H1 (cell line): ENCODE measurements around the gene HES5. TPM values are rescaled to one million over a fixed set of nuclear protein-coding genes. Genes with fewer than 3 reads are reported as not detected.

Source experiments
- CTCF ChIA-PET: fragments of 300-600 bp; sonication (Branson Sonifier 250); formaldehyde crosslinking; loops from one replicate; lab custom pipeline; 2021; ENCODE audit not compliant: partially characterized antibody; lab: Charles Lee
- POLR2A ChIA-PET: fragments of 300-600 bp; sonication (Branson Sonifier 250); formaldehyde crosslinking; loops from one replicate; lab custom pipeline; 2021; ENCODE audit warnings: inconsistent platforms; ENCODE audit not compliant: partially characterized antibody; lab: Charles Lee
- DNase-seq, 2 experiments: peaks; one replicate each; pipeline versions ENCODE4 v3.0.0 to v3.0.0-alpha.2; 2010 to 2022; ENCODE audit warnings: low spot score in 2 of 2, low read depth in 1 of 2, mixed read lengths in 1 of 2
- FAIRE-seq: peaks from 2 replicates; lab custom pipeline; 2011; peaks lifted over from hg19 to GRCh38; lab: Jason Lieb, UNC
- H2AFZ ChIP-seq: 2 replicates; pipeline ENCODE4 v1.8.1; 2012; ENCODE audit warnings: low read length, inconsistent platforms
- H2AK5ac ChIP-seq: 2 replicates; pipeline ENCODE4 v1.6.1; 2013; ENCODE audit warnings: low read depth, low read length
- H2BK120ac ChIP-seq: replicated peaks from 2 replicates; pipeline ENCODE3; 2013; ENCODE audit warnings: low read depth, low read length, inconsistent platforms
- H2BK12ac ChIP-seq: 2 replicates; pipeline ENCODE4 v1.6.1; 2013; ENCODE audit warnings: low read depth, low read length
- H2BK15ac ChIP-seq: 2 replicates; pipeline ENCODE4 v1.6.1; 2013; ENCODE audit warnings: low read length
- H2BK20ac ChIP-seq: 2 replicates; pipeline ENCODE4 v1.6.1; 2013; ENCODE audit warnings: low read length
- H2BK5ac ChIP-seq: 2 replicates; pipeline ENCODE4 v1.6.1; 2013; ENCODE audit warnings: low read depth, low read length
- H3K14ac ChIP-seq: 2 replicates; pipeline ENCODE4 v1.6.1; 2013; ENCODE audit warnings: inconsistent platforms; ENCODE audit not compliant: insufficient read length
- H3K18ac ChIP-seq: 2 replicates; pipeline ENCODE4 v1.6.1; 2013; ENCODE audit warnings: low read length; ENCODE audit errors: extremely low read depth
- H3K23ac ChIP-seq: 2 replicates; pipeline ENCODE4 v1.6.1; 2013; ENCODE audit warnings: inconsistent platforms; ENCODE audit not compliant: insufficient read length
- H3K23me2 ChIP-seq: 2 replicates; pipeline ENCODE4 v1.6.1; 2013; ENCODE audit warnings: low read depth, low read length
- H3K27ac ChIP-seq: 2 replicates; pipeline ENCODE4 v1.6.1; 2011; ENCODE audit warnings: low read depth, low read length, inconsistent platforms
- H3K27me3 ChIP-seq, 4 experiments: replicated peaks in 1 of 4; 1 replicate in 1 of 4; 2 replicates in 3 of 4; pipeline versions ENCODE4 v1.6.1 to v1.8.1; 2011 to 2013; ENCODE audit warnings: low read length in 3 of 4, mild to moderate bottlenecking in 3 of 4, inconsistent platforms in 2 of 4, mixed read lengths in 2 of 4, moderate library complexity in 1 of 4; ENCODE audit not compliant: control insufficient read depth in 3 of 4, insufficient read depth in 3 of 4; ENCODE audit errors: extremely low read depth in 1 of 4
- H3K36me3 ChIP-seq, 4 experiments: 2 replicates each; pipeline versions ENCODE4 v1.6.1 to v1.8.1; 2011 to 2013; ENCODE audit warnings: mild to moderate bottlenecking in 4 of 4, low read length in 3 of 4, moderate library complexity in 2 of 4, control low read depth in 1 of 4, inconsistent platforms in 1 of 4; ENCODE audit not compliant: insufficient read depth in 4 of 4, control insufficient read depth in 2 of 4
- H3K4ac ChIP-seq: replicated peaks from 2 replicates; pipeline ENCODE3; 2013; ENCODE audit warnings: low read length, low read depth, mixed read lengths, inconsistent platforms; ENCODE audit not compliant: insufficient read length
- H3K4me1 ChIP-seq, 4 experiments: replicated peaks in 1 of 4; 1 replicate in 1 of 4; 2 replicates in 3 of 4; pipeline versions ENCODE4 v1.6.1 to v1.8.1; 2011 to 2013; ENCODE audit warnings: low read length in 3 of 4, inconsistent platforms in 2 of 4, mixed read lengths in 1 of 4; ENCODE audit not compliant: insufficient read depth in 4 of 4, control insufficient read depth in 3 of 4
- H3K4me2 ChIP-seq, 2 experiments: 2 replicates each; pipeline versions ENCODE4 v1.6.1 to v1.8.1; 2011 to 2013; ENCODE audit warnings: low read depth in 2 of 2, low read length in 2 of 2, control low read depth in 1 of 2, inconsistent platforms in 1 of 2, mild to moderate bottlenecking in 1 of 2; ENCODE audit not compliant: insufficient read depth in 1 of 2
- H3K4me3 ChIP-seq, 4 experiments: fragments of 200-600, 300-600 bp in 1 of 4; sonication (generic), shearing (Covaris generic), sonication (Bioruptor Twin) in 1 of 4; 2 replicates each; pipeline versions ENCODE4 v1.5.1 to v1.8.1; 2011 to 2016; ENCODE audit warnings: low read length in 4 of 4, low read depth in 3 of 4, control low read depth in 2 of 4, inconsistent platforms in 2 of 4, mild to moderate bottlenecking in 2 of 4, mixed read lengths in 1 of 4, moderate library complexity in 1 of 4; ENCODE audit not compliant: insufficient read depth in 2 of 4; ENCODE audit errors: extremely low read depth in 1 of 4
- H3K56ac ChIP-seq: replicated peaks from 2 replicates; pipeline ENCODE3; 2013; ENCODE audit warnings: low read depth, mild to moderate bottlenecking, mixed read lengths, low read length, inconsistent platforms; ENCODE audit not compliant: insufficient read length
- H3K79me1 ChIP-seq: 2 replicates; pipeline ENCODE4 v1.6.1; 2013; ENCODE audit warnings: low read depth, low read length, control low read depth
- H3K79me2 ChIP-seq, 2 experiments: 2 replicates each; pipeline versions ENCODE4 v1.6.1 to v1.8.1; 2012 to 2013; ENCODE audit warnings: low read length in 2 of 2, mild to moderate bottlenecking in 2 of 2, inconsistent platforms in 1 of 2; ENCODE audit not compliant: insufficient read depth in 2 of 2, control insufficient read depth in 1 of 2
- H3K9ac ChIP-seq, 4 experiments: replicated peaks in 1 of 4; 1 replicate in 1 of 4; 2 replicates in 3 of 4; pipeline versions ENCODE4 v1.6.1 to v1.8.1; 2011 to 2013; ENCODE audit warnings: low read depth in 3 of 4, low read length in 3 of 4, control low read depth in 2 of 4, mild to moderate bottlenecking in 2 of 4, moderate library complexity in 2 of 4, inconsistent platforms in 1 of 4; ENCODE audit errors: extremely low read depth in 1 of 4
- H3K9me3 ChIP-seq, 2 experiments: 2 replicates each; pipeline versions ENCODE4 v1.6.1 to v1.8.1; 2012 to 2013; ENCODE audit warnings: mild to moderate bottlenecking in 2 of 2, moderate library complexity in 2 of 2, control low read depth in 1 of 2, inconsistent platforms in 1 of 2, low read depth in 1 of 2, low read length in 1 of 2, mixed read lengths in 1 of 2; ENCODE audit not compliant: insufficient read depth in 2 of 2
- H4K20me1 ChIP-seq, 2 experiments: replicated peaks in 1 of 2; 2 replicates each; pipeline versions ENCODE3 to v1.8.1; 2011 to 2013; ENCODE audit warnings: inconsistent platforms in 2 of 2, low read length in 2 of 2, mild to moderate bottlenecking in 1 of 2; ENCODE audit not compliant: insufficient read depth in 2 of 2, control insufficient read depth in 1 of 2
- H4K5ac ChIP-seq: 2 replicates; pipeline ENCODE4 v1.6.1; 2013; ENCODE audit warnings: low read length, low read depth, mixed read lengths, inconsistent platforms; ENCODE audit not compliant: insufficient read length
- H4K8ac ChIP-seq: 2 replicates; pipeline ENCODE4 v1.8.0; 2013; ENCODE audit warnings: mild to moderate bottlenecking, moderate library complexity, low read length, inconsistent platforms; ENCODE audit not compliant: insufficient read depth; ENCODE audit errors: extremely low read depth
- H4K91ac ChIP-seq: replicated peaks from 2 replicates; pipeline ENCODE3; 2013; ENCODE audit warnings: low read length, mixed read lengths, inconsistent platforms; ENCODE audit not compliant: insufficient read length
- BACH1 ChIP-seq: IDR thresholded peaks from 2 replicates; pipeline ENCODE4 v1.6.1; 2012; ENCODE audit warnings: low read length, improper control_type of control experiment
- CBX5 ChIP-seq: fragments of 300-800, 300-1000 bp; sonication (generic); IDR thresholded peaks from 2 replicates; pipeline ENCODE4 v1.7.1; 2016; ENCODE audit warnings: antibody characterized with exemption, low read length, low read depth
- CREB1 ChIP-seq: IDR thresholded peaks from 2 replicates; pipeline ENCODE4 v1.6.1; 2012; ENCODE audit warnings: inconsistent platforms
- GTF2F1 ChIP-seq: IDR thresholded peaks from 2 replicates; pipeline ENCODE4 v1.6.1; 2012; ENCODE audit warnings: low read depth, low read length, improper control_type of control experiment, borderline replicate concordance
- JUND ChIP-seq: IDR thresholded peaks from 2 replicates; pipeline ENCODE4 v1.6.1; 2011; ENCODE audit warnings: mild to moderate bottlenecking, improper control_type of control experiment, low read length
- KDM4A ChIP-seq: IDR thresholded peaks from one replicate; pipeline ENCODE4 v1.7.1; 2012; ENCODE audit warnings: low read depth, mild to moderate bottlenecking, moderate library complexity, low read length, inconsistent platforms; ENCODE audit not compliant: severe bottlenecking
- MAX ChIP-seq: IDR thresholded peaks from 2 replicates; pipeline ENCODE4 v1.6.1; 2012; ENCODE audit warnings: inconsistent platforms
- NANOG ChIP-seq: IDR thresholded peaks from 2 replicates; pipeline ENCODE4 v1.6.1; 2011; ENCODE audit warnings: low read length, low read depth, mild to moderate bottlenecking, inconsistent platforms; ENCODE audit not compliant: insufficient read depth, poor library complexity, severe bottlenecking
- POLR2A ChIP-seq, 2 experiments: IDR thresholded peaks; 1 replicate in 1 of 2; 2 replicates in 1 of 2; pipeline ENCODE4 v1.6.1; 2011; ENCODE audit warnings: low read depth in 2 of 2, low read length in 2 of 2, mild to moderate bottlenecking in 2 of 2; ENCODE audit errors: control extremely low read depth in 1 of 2
- POLR2AphosphoS5 ChIP-seq: IDR thresholded peaks from 2 replicates; pipeline ENCODE4 v1.6.1; 2011; ENCODE audit warnings: low read depth, low read length
- RBBP5 ChIP-seq: IDR thresholded peaks from 2 replicates; pipeline ENCODE4 v1.7.1; 2012; ENCODE audit warnings: low read depth, mild to moderate bottlenecking, inconsistent platforms, low read length, moderate library complexity, borderline replicate concordance
- SAP30 ChIP-seq: fragments of 300-600 bp; sonication (generic); IDR thresholded peaks from 2 replicates; pipeline ENCODE4 v1.7.1; 2012; ENCODE audit warnings: low read length, moderate library complexity, mild to moderate bottlenecking, inconsistent platforms; ENCODE audit not compliant: insufficient read depth, insufficient replicate concordance
- SIN3A ChIP-seq, 2 experiments: IDR thresholded peaks in 1 of 2; conservative IDR thresholded peaks in 1 of 2; 2 replicates each; pipeline ENCODE4 v1.6.1; 2011 to 2012; ENCODE audit warnings: low read length in 2 of 2, improper control_type of control experiment in 1 of 2, low read depth in 1 of 2, mild to moderate bottlenecking in 1 of 2
- SIX5 ChIP-seq: IDR thresholded peaks from 2 replicates; pipeline ENCODE4 v1.6.1; 2011; ENCODE audit warnings: mild to moderate bottlenecking, low read depth, low read length
- SRF ChIP-seq: IDR thresholded peaks from 2 replicates; pipeline ENCODE4 v1.6.1; 2011; ENCODE audit warnings: mild to moderate bottlenecking, low read depth, low read length, moderate library complexity
- WGBS, 2 experiments: shearing (Covaris generic) in 1 of 2; methylation state at CpG; one replicate each; pipeline versions ENCODE4 v1.1.6 to v1.1.7; 2013 to 2015; ENCODE audit warnings: low lambda C conversion rate in 2 of 2, mixed read lengths in 2 of 2, inconsistent platforms in 1 of 2, low coverage in 1 of 2, missing lambda C conversion rate in 1 of 2; ENCODE audit not compliant: insufficient replicate concordance in 2 of 2, insufficient coverage in 1 of 2, insufficient read length in 1 of 2; ENCODE audit errors: extremely low coverage in 1 of 2, missing lambda C conversion rate in 1 of 2; 5-methylcytosine and 5-hydroxymethylcytosine counted together
- polyA plus RNA-seq, 7 experiments: library from polyadenylated mRNA; depleted of rRNA in 3 of 7; stranded (reverse) in 5 of 7; unstranded in 2 of 7; fragments of >200 nt in 5 of 7; fragments of 200-250 nt in 2 of 7; gene quantifications; 1 replicate in 5 of 7; 2 replicates in 1 of 7; 4 replicates in 1 of 7; pipeline versions ENCODE4 v1.2.1 to v1.2.3, GENCODE V29; 2011 to 2013; ENCODE audit warnings: missing spikeins in 2 of 7, mixed read lengths in 2 of 7
- total RNA-seq: library from RNA; stranded (reverse); fragmentation: NEBNext Ultra II Directional; extraction: Animal tissue kit (Norgen Biotek cat#: 25700); gene quantifications from 2 replicates; pipeline ENCODE4 v1.2.1, GENCODE V29; 2021

Gene HES5
- total and polyA plus RNA-seq, 2 of the 8 experiments (the other 6 are each of a cell fraction or from before 2014, with no cell fraction given), result 0.22 TPM; not detected in 1

- no peak for FAIRE-seq
- CTCF ChIA-PET, result interaction anchor here (5.1 kb wide), 1 partner anchor 12 kb away, joined by 33 read pairs; no protein-coding TSS in a partner anchor
- POLR2A ChIA-PET, result no interaction called here
- no peak for TF ChIP-seq KDM4A
- no peak for TF ChIP-seq NANOG
- no peak for TF ChIP-seq SIX5
- no peak for TF ChIP-seq SRF
- TF ChIP-seq RBBP5, result no peak
- TF ChIP-seq SIN3A (conservative IDR thresholded peaks at IDR 0.05 in 1 of 2, IDR thresholded peaks at IDR 0.05 in 1 of 2; ENCODE audit: low read depth in 1 of 2, low read length in 2 of 2), result no peak
- no peak for TF ChIP-seq MAX
- no peak for TF ChIP-seq JUND
- TF ChIP-seq CBX5, result no peak
- TF ChIP-seq SAP30, result no peak
- no peak for TF ChIP-seq BACH1
- TF ChIP-seq CREB1, result no peak
- TF ChIP-seq GTF2F1, result no peak
- no peak for TF ChIP-seq POLR2AphosphoS5
- TF ChIP-seq POLR2A (IDR thresholded peaks at IDR 0.05; ENCODE audit: control extremely low read depth in 1 of 2, low read depth in 2 of 2, low read length in 2 of 2), result no peak
Observed at GRCh38 chr1:2574350-2574749, 44.3 kb upstream of the HES5 start.

More at GRCh38 chr1:2574350-2574749, 44.3 kb upstream of the HES5 start:
- no peak overlapping the region for H2BK15ac ChIP-seq
- H3K79me1 ChIP-seq, result no peaks in the 10 kb centered on the region
- H4K8ac ChIP-seq, result no peak overlapping the region
- H2BK12ac ChIP-seq, result no peak overlapping the region
- no peak overlapping the region for H2BK20ac ChIP-seq
- H2AK5ac ChIP-seq, result no peak overlapping the region
- no peak overlapping the region for H3K4me2 ChIP-seq
- peaks cover 5 to 8% of the 10 kb centered on the region in 2 experiments for H3K9me3 ChIP-seq
- H3K18ac ChIP-seq, result no peak overlapping the region
- no peak overlapping the region for H2BK5ac ChIP-seq
- H3K4me1 ChIP-seq, result peaks cover 0 to 4% (median 1%) of the 10 kb centered on the region in 4 experiments; a peak in 2 of 7 replicates
- no peak overlapping the region for H3K27ac ChIP-seq
- no peak overlapping the region for H3K14ac ChIP-seq
- H3K4me3 ChIP-seq, result no peak overlapping the region
- H3K9ac ChIP-seq, result no peak overlapping the region
- H4K91ac ChIP-seq, result no peak overlapping the region
- WGBS, 2 experiments, result 91% methylated on average over 9 of the region's 9 CpGs; no CpG with 5 or more reads in 1 of the 2 experiments
- no peaks in the 10 kb centered on the region for H3K79me2 ChIP-seq
- H3K4ac ChIP-seq, result no peak overlapping the region
- no peak overlapping the region for H3K56ac ChIP-seq
- H3K36me3 ChIP-seq, result no peaks in the 10 kb centered on the region
- H3K23ac ChIP-seq, result no peak overlapping the region
- H3K23me2 ChIP-seq, result no peaks in the 10 kb centered on the region
- H2AFZ ChIP-seq, result no peak overlapping the region
- DNase-seq, result no peak
- H2BK120ac ChIP-seq, result no peak overlapping the region
- H4K5ac ChIP-seq, result no peak overlapping the region
- H4K20me1 ChIP-seq, result no peaks in the 10 kb centered on the region
- H3K27me3 ChIP-seq, result no peaks in the 10 kb centered on the region
